ENCODE data around the gene PDK1. TPM values are rescaled to one million over a fixed set of nuclear protein-coding genes. Genes with fewer than 3 reads are reported as not detected.

The PDK1 gene
- total and polyA plus RNA-seq, 2 donors from 2014 or later = 4.6 to 19.2 TPM

DNA sequence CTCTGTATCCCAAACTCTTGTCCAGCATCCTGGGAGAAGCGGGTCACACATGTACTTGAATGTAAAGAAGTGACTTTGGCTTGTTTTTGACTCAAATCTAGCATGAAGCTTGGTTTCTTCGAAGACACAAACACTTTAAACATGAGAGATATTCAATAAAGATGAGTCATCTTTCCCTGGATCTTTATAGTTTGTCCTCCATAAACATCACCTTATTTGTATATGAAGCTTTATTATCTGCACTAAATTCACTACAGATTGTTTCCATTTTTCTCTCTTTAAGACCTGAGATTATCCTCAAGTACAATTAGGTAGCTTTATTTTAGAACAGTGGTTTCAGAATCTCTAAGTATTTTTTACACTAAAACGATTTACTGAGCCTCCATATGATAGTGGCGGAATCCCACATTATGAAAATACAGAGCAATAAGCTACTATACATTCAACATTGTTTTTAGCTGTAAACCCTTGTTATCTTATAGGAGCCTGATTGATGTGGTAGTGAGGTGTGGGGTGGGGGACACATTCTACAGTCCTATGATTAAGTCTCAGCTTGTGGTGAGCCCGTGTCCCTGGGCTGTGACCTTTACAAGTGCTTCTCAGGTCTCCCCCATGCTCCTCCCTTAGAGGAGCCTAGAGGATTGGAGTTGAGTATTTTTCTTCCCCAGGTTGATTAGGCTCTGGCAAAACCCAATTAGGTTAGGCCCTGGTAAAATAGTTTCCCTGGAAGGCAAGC is 100.1 kb downstream of the PDK1 start:
- FAIRE-seq (no peak), DNase-seq (no peak)
- Histone ChIP-seq H3K9ac (ENCODE audit: low read length in 3 of 3) (no peak overlapping the region), H3K36me3 (ENCODE audit: control insufficient read depth in 2 of 3, insufficient read depth in 3 of 3, low read length in 3 of 3) (no peaks in the 10 kb centered on the region), H3K4me3 (ENCODE audit: low read length in 3 of 3) (no peak overlapping the region), H3K27me3 (ENCODE audit: control insufficient read depth, insufficient read depth, low read length) (no peaks in the 10 kb centered on the region), H3K27ac (ENCODE audit: low read depth in 2 of 2, low read length in 2 of 2) (no peak overlapping the region), H3K9me3 (ENCODE audit: control insufficient read depth in 2 of 3, insufficient read depth in 1 of 3, low read length in 3 of 3) (no peaks in the 10 kb centered on the region), H3K4me1 (ENCODE audit: control insufficient read depth in 2 of 3, insufficient read depth in 2 of 3, low read depth in 1 of 3, low read length in 3 of 3) (no peaks in the 10 kb centered on the region)
- intact Hi-C loops (cut with DNase I) = no loop called here
- TF ChIP-seq, protein P1, sequence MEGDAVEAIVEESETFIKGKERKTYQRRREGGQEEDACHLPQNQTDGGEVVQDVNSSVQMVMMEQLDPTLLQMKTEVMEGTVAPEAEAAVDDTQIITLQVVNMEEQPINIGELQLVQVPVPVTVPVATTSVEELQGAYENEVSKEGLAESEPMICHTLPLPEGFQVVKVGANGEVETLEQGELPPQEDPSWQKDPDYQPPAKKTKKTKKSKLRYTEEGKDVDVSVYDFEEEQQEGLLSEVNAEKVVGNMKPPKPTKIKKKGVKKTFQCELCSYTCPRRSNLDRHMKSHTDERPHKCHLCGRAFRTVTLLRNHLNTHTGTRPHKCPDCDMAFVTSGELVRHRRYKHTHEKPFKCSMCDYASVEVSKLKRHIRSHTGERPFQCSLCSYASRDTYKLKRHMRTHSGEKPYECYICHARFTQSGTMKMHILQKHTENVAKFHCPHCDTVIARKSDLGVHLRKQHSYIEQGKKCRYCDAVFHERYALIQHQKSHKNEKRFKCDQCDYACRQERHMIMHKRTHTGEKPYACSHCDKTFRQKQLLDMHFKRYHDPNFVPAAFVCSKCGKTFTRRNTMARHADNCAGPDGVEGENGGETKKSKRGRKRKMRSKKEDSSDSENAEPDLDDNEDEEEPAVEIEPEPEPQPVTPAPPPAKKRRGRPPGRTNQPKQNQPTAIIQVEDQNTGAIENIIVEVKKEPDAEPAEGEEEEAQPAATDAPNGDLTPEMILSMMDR (IDR thresholded peaks at IDR 0.05; ENCODE audit: borderline replicate concordance, extremely low read depth, insufficient read depth) = no peak

Other genes starting within 250 kb of the PDK1 start
- gene ITGA6, start 128.5 kb upstream of the PDK1 start, total RNA-seq = 89.1 TPM
- gene ITGA6, start 128.5 kb upstream of the PDK1 start, polyA plus RNA-seq (ENCODE audit: insufficient read depth, low read depth, low replicate concordance) = 32.8 TPM
- 13.6 TPM for gene RAPGEF4, start 179.8 kb downstream of the PDK1 start, total RNA-seq
- 3.8 TPM for gene RAPGEF4, start 179.8 kb downstream of the PDK1 start, polyA plus RNA-seq (ENCODE audit: insufficient read depth, low read depth, low replicate concordance)